HG02870 (cell line): ENCODE results near the gene SLC25A29.
A peak's percentile ranks its signal among the peaks of the same experiment; 100 is the strongest.
"Not testable (repeated sequence)": the region's sequence is repeated elsewhere in the genome, so short reads cannot be mapped to it uniquely, and the experiment has no call there.

Source experiments
- ATAC-seq: cut with Tn5 transposase; IDR thresholded peaks from one replicate; pipeline ENCODE4 v1.9.1; 2021; ENCODE audit warnings: mild to moderate bottlenecking, moderate library complexity; ENCODE audit not compliant: unreplicated experiment

SLC25A29 gene

GRCh38 chr14:100295376-100296105, 10.7 kb downstream of the SLC25A29 start:
- no peak for ATAC-seq

GRCh38 chr14:100294963-100295330, 11.3 kb downstream of the SLC25A29 start:
- ATAC-seq, result no peak

- no peak for ATAC-seq
Observed at GRCh38 chr14:100294213-100294962, 11.9 kb downstream of the SLC25A29 start.

GRCh38 chr14:100293497-100294212, 12.6 kb downstream of the SLC25A29 start:
- no peak for ATAC-seq

GRCh38 chr14:100292776-100293461, 13.3 kb downstream of the SLC25A29 start:
- no peak for ATAC-seq

GRCh38 chr14:100292301-100292775, 13.9 kb downstream of the SLC25A29 start:
- no peak for ATAC-seq

- ATAC-seq, result no peak
Observed at GRCh38 chr14:100291305-100292075, 14.8 kb downstream of the SLC25A29 start.

- no peak for ATAC-seq
Observed at GRCh38 chr14:100290607-100291304, 15.5 kb downstream of the SLC25A29 start.

GRCh38 chr14:100289916-100290606, 16.2 kb downstream of the SLC25A29 start:
- no peak for ATAC-seq

- ATAC-seq, result no peak
Observed at GRCh38 chr14:100288382-100289185, 17.7 kb downstream of the SLC25A29 start.

GRCh38 chr14:100287998-100288295, 18.3 kb downstream of the SLC25A29 start:
- not testable (repeated sequence) for ATAC-seq

- no peak for ATAC-seq
Observed at GRCh38 chr14:100287202-100287997, 18.8 kb downstream of the SLC25A29 start.

GRCh38 chr14:100286484-100287191, 19.6 kb downstream of the SLC25A29 start:
- ATAC-seq, result no peak

GRCh38 chr14:100285913-100286400, 20.3 kb downstream of the SLC25A29 start:
- no peak for ATAC-seq

- peak; percentile 84 for ATAC-seq
Observed at GRCh38 chr14:100285021-100285912, 21.0 kb downstream of the SLC25A29 start.
